Activated CD8-positive, alpha-beta memory T cell treated with anti-CD3 and anti-CD28 coated beads for 24 hours (primary cell): ENCODE results near the gene STX5.
"Not testable (repeated sequence)": the region's sequence is repeated elsewhere in the genome, so short reads cannot be mapped to it uniquely, and the experiment has no call there.

Experiments used
- DNase-seq: peaks from one replicate; pipeline ENCODE4 v3.0.0-alpha.2; 2020

STX5 gene

DNA sequence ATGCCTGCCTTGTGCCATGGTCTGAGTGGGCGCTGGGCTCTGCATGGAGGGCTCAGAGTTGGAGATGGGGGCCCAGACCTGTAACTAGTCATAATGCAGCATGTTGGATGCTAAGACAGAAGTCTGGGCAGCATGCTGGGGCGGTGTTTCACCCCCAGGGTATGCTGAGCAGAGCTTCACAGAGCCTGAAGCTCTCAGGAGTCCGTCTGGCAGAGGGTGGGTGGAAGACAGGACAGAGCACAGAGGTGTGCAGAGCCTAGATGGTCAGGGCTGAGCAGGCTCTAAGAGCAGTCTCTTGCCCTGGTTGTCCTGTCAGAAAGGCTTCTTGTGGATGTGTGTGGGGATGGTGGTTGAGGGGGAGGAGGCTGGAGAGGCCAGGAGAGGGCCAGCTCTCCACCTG lies 53.4 kb downstream of the STX5 start:
- no peak for DNase-seq

DNA sequence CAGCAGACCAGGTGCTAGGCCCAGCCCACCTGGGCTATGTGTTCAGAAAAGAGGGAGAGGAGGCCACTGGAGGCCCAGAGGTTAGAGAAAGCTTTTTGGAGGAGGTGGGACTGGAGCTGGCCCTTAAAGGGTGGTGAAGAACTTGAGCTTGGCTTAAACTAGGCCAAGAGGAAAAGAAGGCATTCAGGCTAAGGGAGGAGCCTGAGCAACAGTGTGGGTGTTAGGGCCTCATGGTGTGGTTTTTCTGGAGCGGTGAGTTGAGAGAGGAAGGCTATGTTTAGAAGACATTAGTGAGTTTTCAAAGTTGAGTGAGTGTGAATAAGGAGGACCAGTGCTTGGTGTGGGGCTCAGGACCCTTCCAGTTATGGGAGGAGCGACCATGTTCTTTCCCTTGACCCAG lies 54.5 kb downstream of the STX5 start:
- no peak for DNase-seq

DNA sequence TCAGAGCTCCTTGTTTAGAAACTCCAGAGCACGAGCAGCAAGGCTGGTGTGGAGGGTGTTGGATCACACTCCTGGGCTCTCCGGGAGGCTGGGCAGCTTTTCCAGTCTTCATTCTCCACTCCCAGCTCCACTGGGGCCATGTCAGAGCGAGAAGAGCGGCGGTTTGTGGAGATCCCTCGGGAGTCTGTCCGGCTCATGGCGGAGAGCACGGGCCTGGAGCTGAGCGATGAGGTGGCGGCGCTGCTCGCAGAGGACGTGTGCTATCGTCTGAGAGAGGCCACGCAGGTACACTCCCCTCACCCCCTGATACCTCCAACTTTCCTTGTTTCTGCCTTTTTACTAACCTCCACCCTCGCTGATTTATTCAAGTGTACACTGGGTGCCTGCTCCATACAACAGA lies 56.2 kb downstream of the STX5 start:
- DNase-seq: no peak

DNA sequence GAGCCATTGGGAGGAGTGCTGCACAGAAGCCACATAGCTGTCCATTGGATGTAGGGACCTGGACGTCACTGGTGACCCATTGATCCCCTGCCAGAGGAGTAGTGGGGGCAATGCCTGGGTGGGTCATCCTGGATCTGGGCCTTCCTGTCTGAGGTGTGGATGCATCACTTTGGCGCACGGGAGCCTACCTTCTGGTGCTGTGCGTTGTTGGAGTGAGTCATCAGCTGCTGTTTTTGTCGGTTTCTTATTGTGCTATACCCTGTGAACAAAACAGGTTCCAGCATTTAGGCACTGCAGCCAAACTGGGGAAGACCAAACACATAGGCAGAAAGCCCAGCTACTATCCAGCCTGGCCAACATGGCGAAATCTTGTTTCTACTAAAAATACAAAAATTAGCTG lies 57.4 kb downstream of the STX5 start:
- no peak for DNase-seq

DNA sequence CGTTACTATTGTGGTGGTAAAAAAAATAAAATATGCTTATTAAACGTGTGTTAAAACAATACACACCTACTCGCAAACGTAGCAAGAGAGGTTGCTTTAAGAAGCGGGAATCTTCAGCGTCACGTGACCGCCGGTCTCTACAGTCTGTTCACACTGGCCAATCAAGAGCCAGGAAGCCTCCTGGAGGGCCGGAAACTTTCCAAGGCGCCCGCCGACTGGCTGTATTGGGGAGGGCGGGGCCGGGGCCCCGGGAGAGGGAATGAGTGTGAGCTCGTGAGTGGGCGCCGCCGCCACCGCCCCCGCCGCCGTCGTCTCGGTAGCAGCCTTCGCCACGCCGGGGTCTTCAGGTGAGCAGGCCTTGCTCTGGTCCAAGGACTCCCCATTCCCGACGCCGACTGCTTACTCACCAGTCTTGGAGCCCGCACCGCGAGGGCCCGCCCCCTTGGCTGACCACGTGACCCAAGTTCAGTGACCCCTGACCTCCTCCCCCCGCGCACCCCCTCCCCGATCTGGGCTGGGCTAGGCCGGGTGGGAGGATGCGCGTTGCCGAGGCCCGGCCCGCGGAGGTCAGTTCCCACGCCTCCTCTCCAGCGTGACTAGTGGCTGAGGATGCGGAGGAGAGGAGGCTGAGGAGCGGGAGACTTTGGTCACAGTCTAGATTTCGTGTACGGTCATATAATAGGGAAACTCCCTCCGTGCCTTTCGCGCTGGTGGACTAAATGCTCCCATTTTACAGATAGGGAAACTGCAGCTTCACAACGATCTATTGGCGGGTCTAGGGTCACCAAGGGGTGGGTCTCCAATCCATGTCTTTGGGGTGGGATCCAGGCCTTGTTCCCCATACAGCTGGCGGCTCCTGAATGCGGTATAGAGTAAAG lies 60.5 kb downstream of the STX5 start, which contains the start of gene TAF6L:
Gene TAF6L, plus strand, starts transcription at position 253 of the 878 bp plus-strand sequence. CDS start 4,388 bp downstream, outside the sequence.
- peak; percentile 98 for DNase-seq

DNA sequence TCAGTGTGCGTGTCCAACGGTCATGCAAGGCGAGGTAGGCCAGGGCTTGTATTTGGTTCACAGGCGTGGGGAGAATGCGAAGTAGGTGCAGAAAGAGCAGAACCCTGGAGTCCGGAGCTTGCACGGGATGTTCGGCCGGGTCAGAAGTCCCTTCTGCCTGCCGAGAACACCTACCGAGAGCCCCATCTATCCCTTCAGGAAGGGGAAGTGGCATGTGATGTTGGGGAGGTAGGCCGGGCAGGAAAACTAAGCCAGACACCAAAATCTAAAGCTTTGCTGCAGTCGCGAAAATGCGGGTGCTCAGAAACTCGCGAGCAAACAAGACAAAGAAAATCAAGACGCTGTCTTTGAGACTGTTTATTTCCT lies 61.1 kb downstream of the STX5 start:
- DNase-seq: peak; percentile 76

DNA sequence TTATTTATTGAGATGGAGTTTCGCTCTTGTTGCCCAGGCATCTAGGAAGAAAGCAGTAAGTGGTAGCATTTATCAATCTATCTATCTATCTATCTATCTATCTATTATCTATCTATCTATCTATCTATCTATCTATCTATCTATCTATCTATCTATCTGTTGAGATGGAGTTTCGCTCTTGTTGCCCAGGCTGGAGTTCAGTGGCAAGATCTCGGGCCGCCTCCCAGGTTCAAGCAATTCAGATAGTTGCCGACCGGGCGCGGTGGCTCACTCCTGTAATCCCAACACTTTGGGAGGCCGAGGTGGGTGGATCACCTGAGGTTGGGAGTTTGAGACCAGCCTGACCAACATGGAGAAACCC lies 71.0 kb downstream of the STX5 start:
- DNase-seq: not testable (repeated sequence)

DNA sequence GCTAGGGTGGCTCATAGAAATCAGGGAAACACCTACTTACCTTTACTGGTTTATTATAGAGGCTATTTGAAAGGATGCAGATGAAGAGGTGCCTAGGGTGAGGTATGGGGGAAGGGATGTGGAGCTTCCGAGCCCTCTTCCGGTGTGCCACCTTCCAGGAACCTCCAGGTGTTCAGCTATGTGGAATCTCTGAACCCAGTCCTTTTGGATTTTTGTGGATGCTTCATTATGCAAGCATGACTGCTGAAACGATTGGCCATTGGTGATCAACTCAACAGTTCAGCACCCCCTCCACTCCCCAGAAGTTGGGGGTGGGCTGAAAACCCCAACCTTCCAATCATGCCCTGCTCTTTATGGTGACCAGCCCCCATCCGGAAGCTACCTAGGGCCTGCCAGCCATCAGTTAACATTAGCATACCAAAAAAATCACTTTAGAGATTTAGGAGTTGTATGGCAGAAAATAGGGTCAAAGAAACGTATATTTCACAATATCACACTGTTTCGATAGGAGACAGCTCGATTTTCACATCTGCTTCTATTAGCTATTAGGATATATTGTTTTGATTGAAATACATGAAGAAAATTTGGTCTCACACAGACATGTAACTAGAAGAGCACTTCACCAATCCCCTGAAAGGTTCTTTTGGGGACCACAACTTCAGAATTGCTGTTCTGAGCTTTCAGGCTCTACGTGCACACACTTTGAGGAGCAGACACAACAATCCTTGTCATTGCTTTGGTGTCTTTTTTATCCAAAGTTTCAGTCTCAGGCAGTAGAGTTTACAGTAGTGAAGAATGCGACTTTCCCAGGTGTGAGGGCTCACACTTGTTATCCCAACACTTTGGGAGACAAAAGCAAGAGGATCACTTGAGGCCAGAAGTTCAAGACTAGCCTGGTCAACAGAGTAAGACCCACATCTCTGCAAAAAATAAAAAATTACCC lies 73.7 kb downstream of the STX5 start:
- no peak for DNase-seq
